ENCODE results near the gene PRKCH. TPM values are rescaled to one million over a fixed set of nuclear protein-coding genes. Genes with fewer than 3 reads are reported as not detected.
A peak's percentile ranks its signal among the peaks of the same experiment; 100 is the strongest.

PRKCH gene
- total and polyA plus RNA-seq, 2 of the 13 experiments (the other 11 are each of a cell fraction or from before 2014, with no cell fraction given), result 0.48 to 1.3 TPM

- TF ChIP-seq ZNF75D (CRISPR knock-in tag; IDR thresholded peaks at IDR 0.05; ENCODE audit: borderline replicate concordance) (no peak), ZNF580 (CRISPR knock-in tag; IDR thresholded peaks at IDR 0.05; ENCODE audit: borderline replicate concordance, low read depth) (peak; percentile 62; the same call in 1 of the 2 replicates), ZNF232 (CRISPR knock-in tag; IDR thresholded peaks at IDR 0.05; ENCODE audit: borderline replicate concordance) (no peak), PCBP1 (IDR thresholded peaks at IDR 0.05; ENCODE audit: borderline replicate concordance, low read depth, low read length) (no peak), TIGD3 (CRISPR knock-in tag; IDR thresholded peaks at IDR 0.05; ENCODE audit: borderline replicate concordance) (no peak), ZZZ3 (CRISPR knock-in tag; IDR thresholded peaks at IDR 0.05; ENCODE audit: borderline replicate concordance) (no peak), ZBTB20 (CRISPR knock-in tag; IDR thresholded peaks at IDR 0.05; ENCODE audit: borderline replicate concordance, low read depth) (no peak), KLF12 (CRISPR knock-in tag; IDR thresholded peaks at IDR 0.05; ENCODE audit: borderline replicate concordance) (no peak), SAFB2 (CRISPR knock-in tag; IDR thresholded peaks at IDR 0.05; ENCODE audit: borderline replicate concordance, low read depth) (no peak), ZNF572 (CRISPR knock-in tag; IDR thresholded peaks at IDR 0.05) (no peak), PREB (CRISPR knock-in tag; IDR thresholded peaks at IDR 0.05) (no peak), ZNF253 (CRISPR knock-in tag; IDR thresholded peaks at IDR 0.05; ENCODE audit: borderline replicate concordance) (no peak), ZFX (CRISPR knock-in tag; IDR thresholded peaks at IDR 0.05; ENCODE audit: low read depth) (no peak), SSRP1 (CRISPR knock-in tag; IDR thresholded peaks at IDR 0.05) (no peak), KDM3A (CRISPR knock-in tag; IDR thresholded peaks at IDR 0.05; ENCODE audit: low read depth) (no peak), SPEN (CRISPR knock-in tag; IDR thresholded peaks at IDR 0.05; ENCODE audit: low read depth) (no peak), ZNF329 (CRISPR knock-in tag; IDR thresholded peaks at IDR 0.05; ENCODE audit: low read depth) (no peak), RNF2 (conservative IDR thresholded peaks at IDR 0.05; ENCODE audit: low read depth) (no peak), BHLHE40 (IDR thresholded peaks at IDR 0.05; ENCODE audit: low read length) (0 out of 2 replicates have a peak, but pooled peaks have one; percentile 17), NBN (conservative IDR thresholded peaks at IDR 0.05) (no peak), PCBP2 (optimal IDR thresholded peaks at IDR 0.05; ENCODE audit: low read depth, low read length, poor library complexity, severe bottlenecking) (no peak), ZNF10 (CRISPR knock-in tag; IDR thresholded peaks at IDR 0.05; ENCODE audit: borderline replicate concordance, low read depth) (no peak), HMG20B (CRISPR knock-in tag; conservative IDR thresholded peaks at IDR 0.05) (no peak), BRD4 (CRISPR knock-in tag; IDR thresholded peaks at IDR 0.05) (0 out of 2 replicates have a peak, but pooled peaks have one; percentile 52), KLF15 (CRISPR knock-in tag; IDR thresholded peaks at IDR 0.05; ENCODE audit: borderline replicate concordance) (no peak), CENPBD1 (CRISPR knock-in tag; IDR thresholded peaks at IDR 0.05; ENCODE audit: borderline replicate concordance, low read depth) (no peak), ZNF235 (CRISPR knock-in tag; IDR thresholded peaks at IDR 0.05; ENCODE audit: borderline replicate concordance) (no peak), ZBTB37 (CRISPR knock-in tag; IDR thresholded peaks at IDR 0.05) (no peak)
These were observed 196.6 kb downstream of the PRKCH start (continued) for GRCh38 chr14:61517911-61518384.
